ENCODE data around the gene UBAP2.
A peak's percentile ranks its signal among the peaks of the same experiment; 100 is the strongest.
"Not testable (repeated sequence)": the region's sequence is repeated elsewhere in the genome, so short reads cannot be mapped to it uniquely, and the experiment has no call there.

Gene UBAP2

DNA sequence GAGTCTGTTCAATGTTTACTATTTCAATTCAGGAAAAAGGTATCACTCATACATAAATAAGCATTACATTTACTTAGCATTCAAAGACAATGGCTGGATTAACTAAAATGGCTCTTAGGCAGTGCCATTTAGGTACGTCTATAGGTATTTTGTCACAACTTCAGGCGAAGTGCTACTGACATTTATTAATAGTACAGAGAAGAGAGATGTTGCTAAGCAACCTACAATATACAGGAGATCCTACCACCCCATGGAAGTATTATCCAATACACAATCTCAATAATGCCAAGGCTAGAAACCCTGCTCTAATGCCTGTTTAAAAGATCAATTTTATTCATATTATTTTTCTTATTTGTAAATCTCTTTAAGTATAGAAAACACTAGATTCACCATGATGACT, 76.0 kb downstream of the UBAP2 start:
- DNase-seq: no peak

GRCh38 chr9:33964086-33964768, 84.5 kb downstream of the UBAP2 start:
- DNase-seq: no peak

- DNase-seq: not testable (repeated sequence)
Measured at GRCh38 chr9:33962468-33962867, 86.2 kb downstream of the UBAP2 start.

- DNase-seq: no peak
Measured at GRCh38 chr9:33959725-33960124, 89.0 kb downstream of the UBAP2 start.

DNA sequence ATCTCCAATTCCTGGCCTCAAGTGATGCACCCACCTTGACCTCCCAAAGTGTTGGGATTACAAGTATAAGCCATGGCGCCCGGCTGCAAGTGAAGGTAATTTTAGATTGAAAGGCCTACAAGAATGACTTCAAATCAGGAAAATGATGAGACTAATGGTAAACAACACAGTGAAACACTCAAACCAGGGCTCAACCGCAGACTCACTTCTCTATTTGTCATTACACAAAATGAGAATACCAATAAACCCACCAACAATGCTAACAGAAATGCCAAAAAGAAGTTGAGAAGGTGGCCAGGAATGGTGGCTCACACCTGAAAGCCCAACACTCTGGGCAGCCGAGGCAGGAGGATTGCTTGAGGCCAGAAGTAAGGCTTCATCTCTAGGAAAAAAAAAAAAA, 92.1 kb downstream of the UBAP2 start:
- DNase-seq: no peak

DNA sequence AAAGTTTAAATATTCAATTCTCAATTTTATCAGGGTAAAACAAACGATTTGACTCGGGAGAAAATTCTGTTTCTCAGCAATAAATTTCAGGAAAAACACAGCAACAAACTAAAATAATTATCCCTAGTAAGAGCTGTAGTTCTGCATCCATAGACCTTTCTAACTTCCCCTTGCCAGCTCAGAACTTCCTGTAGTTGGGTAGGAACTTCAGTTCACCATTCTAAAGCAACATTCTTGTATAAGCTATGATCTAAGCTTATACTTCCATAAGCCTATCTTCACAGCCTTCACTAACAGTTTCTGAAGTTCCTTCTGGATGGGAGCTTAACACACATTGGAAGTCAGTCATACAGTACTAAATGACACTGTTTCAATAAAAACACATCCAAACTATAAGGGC, 96.6 kb downstream of the UBAP2 start:
- DNase-seq: no peak

- no peak for DNase-seq
Measured at GRCh38 chr9:33950371-33950770, 98.3 kb downstream of the UBAP2 start.

DNA sequence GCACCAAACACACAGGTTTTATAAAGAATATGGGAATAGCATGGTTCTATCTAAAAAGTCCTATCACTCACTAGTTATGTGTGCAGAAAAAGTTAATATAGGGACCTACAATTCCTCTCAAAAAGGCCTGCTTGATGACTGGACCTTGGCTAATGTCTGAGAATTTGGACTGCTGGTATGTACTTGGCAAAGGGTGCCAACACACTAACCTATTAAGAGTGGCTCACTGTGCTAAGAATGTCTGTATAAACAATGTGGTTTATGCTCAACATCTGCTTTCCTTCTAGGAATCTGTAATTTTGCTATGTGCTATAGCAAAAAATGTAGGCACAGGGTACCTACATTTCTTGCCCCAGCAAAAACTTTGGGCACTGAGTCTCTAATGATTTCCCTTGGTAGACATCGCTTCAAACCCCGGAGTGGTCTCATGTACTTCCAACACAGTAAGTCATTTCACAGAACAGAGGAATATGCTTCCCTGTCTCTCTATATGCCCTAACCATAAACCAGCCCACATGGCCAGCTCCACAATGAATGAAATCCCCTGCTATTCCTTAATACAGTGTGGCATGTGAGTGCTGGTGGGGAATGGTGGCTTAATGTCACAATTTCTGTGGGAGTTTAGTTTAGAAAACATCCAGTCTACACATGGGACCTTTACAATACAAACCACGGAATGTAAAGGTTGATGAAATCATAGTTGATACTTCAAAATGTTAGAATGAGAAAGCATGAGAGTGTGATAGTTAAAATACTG, 101.7 kb downstream of the UBAP2 start:
- DNase-seq: no peak

- no peak for DNase-seq
Measured at GRCh38 chr9:33943389-33943788, 105.3 kb downstream of the UBAP2 start.

DNA sequence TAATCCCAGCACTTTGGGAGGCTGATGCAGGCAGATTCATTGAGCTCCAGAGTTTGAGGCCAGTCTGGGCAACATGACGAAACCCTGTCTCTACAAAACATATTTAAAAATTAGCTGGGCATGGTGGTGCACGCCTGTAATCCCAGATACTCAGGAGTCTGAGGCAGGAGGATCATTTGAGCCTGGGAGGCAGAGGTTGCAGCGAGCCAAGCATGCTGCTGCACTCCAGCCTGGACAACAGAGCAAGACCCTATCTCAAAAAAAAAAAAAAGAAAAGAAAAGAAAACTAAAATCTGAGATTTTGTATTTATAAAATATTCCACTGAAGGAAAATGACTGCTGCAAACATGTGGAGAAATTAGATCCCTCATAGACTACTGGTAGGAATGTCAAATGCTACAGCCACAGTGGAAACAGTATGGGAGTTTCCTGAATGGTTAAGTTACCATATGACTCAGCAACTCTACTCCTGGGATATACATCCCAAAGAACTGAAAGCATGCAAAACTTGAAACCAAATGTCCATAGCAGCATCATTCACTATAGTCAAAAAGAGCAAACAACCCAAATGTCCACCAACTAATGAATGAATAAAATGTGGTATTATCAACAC, 106.1 kb downstream of the UBAP2 start:
- no peak for DNase-seq

GRCh38 chr9:33939924-33940874, 108.5 kb downstream of the UBAP2 start:
- no peak for DNase-seq

DNA sequence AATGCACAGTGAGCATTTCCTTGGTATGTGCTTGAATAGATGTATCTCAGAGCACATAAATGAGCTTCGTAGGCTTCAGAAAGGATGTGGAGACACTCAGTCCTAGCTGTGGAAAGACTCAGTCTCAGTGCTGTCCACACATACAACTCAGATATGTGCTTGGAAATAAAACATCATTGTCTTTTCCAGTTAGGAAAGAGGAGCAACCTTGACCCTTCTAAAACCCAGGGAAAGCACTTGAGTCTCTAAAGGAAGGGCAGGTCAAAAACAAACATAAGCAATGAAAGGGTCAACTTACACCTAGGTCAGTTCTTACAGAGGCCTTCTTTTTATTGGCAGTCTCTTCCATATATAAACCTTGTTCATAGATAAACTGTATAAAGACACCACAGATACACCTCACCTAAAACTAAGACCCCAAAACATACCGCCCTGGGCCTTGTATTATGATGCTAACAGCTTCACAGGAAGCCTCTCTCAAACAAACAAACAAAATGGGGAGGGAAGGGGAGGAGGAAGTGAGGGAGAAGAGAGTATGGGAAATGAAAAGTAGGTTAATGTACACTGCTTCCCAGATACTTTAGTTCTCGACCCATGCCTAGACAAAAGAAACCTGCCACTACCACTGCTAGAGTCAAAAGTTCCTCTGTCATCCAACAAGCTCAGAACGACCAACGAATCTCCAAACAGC, 114.4 kb downstream of the UBAP2 start:
- DNase-seq: no peak

- no peak for DNase-seq
Measured at GRCh38 chr9:33932078-33932807, 116.4 kb downstream of the UBAP2 start.

- DNase-seq: no peak
Measured at GRCh38 chr9:33931326-33931725, 117.4 kb downstream of the UBAP2 start.

- DNase-seq: no peak
Measured at GRCh38 chr9:33927694-33928093, 121.0 kb downstream of the UBAP2 start.

DNA sequence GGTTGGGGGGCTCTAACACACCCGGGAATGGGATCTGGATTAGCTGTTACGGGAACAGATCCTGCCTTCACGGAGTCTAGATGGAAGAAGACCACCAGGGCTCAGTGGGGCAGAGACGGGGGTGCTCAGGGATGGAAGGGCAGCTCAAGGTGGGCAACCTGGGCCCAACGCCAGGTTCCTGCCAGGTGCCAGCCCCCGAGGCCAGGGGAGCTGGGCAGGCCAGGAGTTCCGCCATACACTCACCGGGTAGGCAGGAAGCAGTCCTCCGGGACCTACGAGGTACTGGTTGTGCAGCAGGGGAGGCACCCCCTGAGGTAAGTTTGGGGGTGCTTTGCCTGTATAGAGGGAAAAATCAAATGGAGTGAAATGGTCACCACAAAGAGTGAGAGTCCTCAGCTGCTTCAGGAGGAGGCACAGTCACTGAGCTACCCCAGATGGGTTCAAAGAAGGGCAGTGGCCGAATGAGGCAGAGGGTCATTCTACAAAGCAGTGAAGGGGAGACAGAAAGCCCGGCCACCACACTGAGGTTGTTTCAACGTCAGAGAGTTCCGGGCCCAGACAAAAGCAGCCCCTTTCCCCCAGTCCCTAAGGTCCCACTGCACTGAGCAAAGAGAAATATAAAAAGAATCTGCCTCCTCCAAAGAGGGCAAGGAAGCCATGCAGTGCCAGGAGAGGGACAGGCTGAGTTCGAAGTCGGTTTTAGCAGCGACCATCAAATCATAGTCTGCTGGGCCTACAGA, 121.8 kb downstream of the UBAP2 start:
- no peak for DNase-seq

GRCh38 chr9:33924978-33925797, 123.5 kb downstream of the UBAP2 start:
- peak; percentile 24 for DNase-seq

DNA sequence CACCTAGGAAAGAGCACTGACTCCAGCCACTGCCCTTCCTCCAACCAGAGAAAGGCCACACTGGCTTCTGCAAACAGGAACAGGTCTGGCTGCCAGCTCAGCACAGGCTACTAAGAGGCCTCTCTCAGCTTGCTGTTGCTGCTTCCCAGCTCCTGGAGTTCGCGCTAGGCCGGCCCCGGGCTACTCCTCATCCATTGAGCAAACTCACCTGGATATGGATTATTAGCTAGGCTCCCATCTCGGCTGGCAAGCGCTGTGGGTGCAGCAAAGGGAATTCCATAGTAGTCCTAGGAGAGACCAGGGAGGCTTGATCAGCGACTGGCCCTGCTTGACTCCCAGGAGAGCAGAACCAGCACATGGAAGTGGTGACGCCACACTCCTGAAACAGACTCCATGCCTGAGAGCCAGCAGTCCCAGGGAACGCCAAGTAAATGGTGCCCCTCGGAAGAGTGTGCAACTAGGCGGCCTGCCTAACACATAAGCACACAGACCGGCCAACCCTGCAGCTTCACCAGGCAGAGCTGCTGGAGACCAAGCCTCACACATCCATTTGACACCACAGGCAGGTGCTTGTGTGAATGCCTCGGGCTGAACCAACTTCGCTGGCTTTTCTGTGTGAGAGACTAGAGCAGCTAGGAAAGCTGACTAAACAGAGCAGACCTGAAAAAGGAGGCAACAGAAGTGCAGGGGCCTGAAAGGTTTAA, 124.5 kb downstream of the UBAP2 start:
- DNase-seq: no peak

GRCh38 chr9:33923079-33923478, 125.6 kb downstream of the UBAP2 start:
- no peak for DNase-seq
